Neural cell (in vitro differentiated cells): ENCODE results near the gene ACP2. TPM values are rescaled to one million over a fixed set of nuclear protein-coding genes. Genes with fewer than 3 reads are reported as not detected.

ENCODE experiments used
- H2AFZ ChIP-seq: fragments of 200-600, 300-800 bp; sonication (generic), shearing (Covaris generic); 2 replicates; pipeline ENCODE4 v1.6.0; 2014; ENCODE audit warnings: low read depth, mild to moderate bottlenecking, antibody characterized with exemption, low read length, moderate library complexity
- H3F3A ChIP-seq: fragments of 200-600 bp; shearing (Covaris generic); 2 replicates; pipeline ENCODE4 v1.6.1; 2016; ENCODE audit warnings: mild to moderate bottlenecking, moderate library complexity, mixed read lengths, antibody characterized with exemption, low read length; ENCODE audit not compliant: insufficient read depth, poor library complexity, severe bottlenecking
- H3K27ac ChIP-seq: fragments of 200-600, 300-800 bp; sonication (generic), shearing (Covaris generic); 2 replicates; pipeline ENCODE4 v1.5.1; 2014; ENCODE audit warnings: mild to moderate bottlenecking, low read length, moderate library complexity
- H3K27me3 ChIP-seq: fragments of 300-800, 200-600 bp; sonication (generic), shearing (Covaris generic); 2 replicates; pipeline ENCODE4 v1.6.0; 2014; ENCODE audit warnings: mild to moderate bottlenecking, low read depth, low read length, moderate library complexity; ENCODE audit not compliant: insufficient read depth
- H3K36me3 ChIP-seq: fragments of 300-800, 200-600 bp; sonication (generic), shearing (Covaris generic); 2 replicates; pipeline ENCODE4 v1.5.1; 2014; ENCODE audit warnings: mild to moderate bottlenecking, antibody characterized with exemption, low read length, moderate library complexity; ENCODE audit not compliant: insufficient read depth
- H3K4me2 ChIP-seq: fragments of 300-800, 200-600 bp; sonication (generic), shearing (Covaris generic); 2 replicates; pipeline ENCODE4 v1.6.0; 2014; ENCODE audit warnings: mild to moderate bottlenecking, low read length
- H3K4me3 ChIP-seq: fragments of 300-800, 200-600 bp; sonication (generic), shearing (Covaris generic); 2 replicates; pipeline ENCODE4 v1.5.1; 2014; ENCODE audit warnings: mild to moderate bottlenecking, low read length, moderate library complexity
- H3K79me2 ChIP-seq: fragments of 200-600 bp; shearing (Covaris generic); replicated peaks from 2 replicates; pipeline ENCODE4 v1.6.0; 2014; ENCODE audit warnings: mild to moderate bottlenecking, low read length, moderate library complexity; ENCODE audit not compliant: insufficient read depth
- H3K9ac ChIP-seq: fragments of 300-800, 200-600 bp; sonication (generic), shearing (Covaris generic); 2 replicates; pipeline ENCODE4 v1.6.1; 2016; ENCODE audit warnings: mild to moderate bottlenecking, low read length, mixed read lengths
- H3K9me2 ChIP-seq: fragments of 200-600 bp; shearing (Covaris generic); 2 replicates; pipeline ENCODE4 v1.6.1; 2016; ENCODE audit warnings: mild to moderate bottlenecking, low read length, mixed read lengths; ENCODE audit not compliant: insufficient read depth
- H3K9me3 ChIP-seq: fragments of 200-600, 300-800 bp; sonication (generic), shearing (Covaris generic); 2 replicates; pipeline ENCODE4 v1.6.1; 2016; ENCODE audit warnings: mild to moderate bottlenecking, mixed run types, low read length, moderate library complexity, mixed read lengths
- H4K20me1 ChIP-seq: fragments of 200-600 bp; shearing (Covaris generic); 2 replicates; pipeline ENCODE4 v1.6.1; 2016; ENCODE audit warnings: mild to moderate bottlenecking, mixed run types; ENCODE audit not compliant: insufficient read depth
- EP300 ChIP-seq: fragments of 450-650 bp; conservative IDR thresholded peaks from 2 replicates; pipeline ENCODE4 v1.6.1; 2014; ENCODE audit warnings: antibody characterized with exemption, mild to moderate bottlenecking, moderate library complexity; ENCODE audit not compliant: poor library complexity, severe bottlenecking
- EZH2 ChIP-seq: fragments of 200-600, 300-800 bp; shearing (Covaris generic), sonication (generic); IDR thresholded peaks from 2 replicates; pipeline ENCODE4 v1.6.1; 2014; ENCODE audit warnings: antibody characterized with exemption, low read length, borderline replicate concordance, mild to moderate bottlenecking; ENCODE audit not compliant: insufficient read depth, poor library complexity, severe bottlenecking
- MXI1 ChIP-seq: fragments of 450-650 bp; conservative IDR thresholded peaks from 2 replicates; pipeline ENCODE4 v1.6.1; 2014; ENCODE audit warnings: antibody characterized with exemption, mild to moderate bottlenecking; ENCODE audit not compliant: poor library complexity, severe bottlenecking
- POLR2AphosphoS5 ChIP-seq: IDR thresholded peaks from 2 replicates; pipeline ENCODE4 v1.6.1; 2012
- RAD21 ChIP-seq: fragments of 450-650 bp; conservative IDR thresholded peaks from 2 replicates; pipeline ENCODE4 v1.6.1; 2014; ENCODE audit warnings: antibody characterized with exemption, mild to moderate bottlenecking, moderate library complexity
- SMC3 ChIP-seq: fragments of 450-650 bp; conservative IDR thresholded peaks from 2 replicates; pipeline ENCODE4 v1.6.1; 2014; ENCODE audit warnings: antibody characterized with exemption, mild to moderate bottlenecking, moderate library complexity; ENCODE audit not compliant: poor library complexity
- TAF1 ChIP-seq: IDR thresholded peaks from 2 replicates; pipeline ENCODE4 v1.6.1; 2012; ENCODE audit warnings: low read depth
- polyA plus RNA-seq: library from polyadenylated mRNA; depleted of rRNA; stranded (reverse); fragments of >200 nt; gene quantifications from 2 replicates; pipeline ENCODE4 v1.2.3, GENCODE V29; 2014
- TF ChIP-seq, protein P1 (sequence below): fragments of 450-650 bp; IDR thresholded peaks from 2 replicates; pipeline ENCODE4 v1.5.1; 2014; ENCODE audit warnings: antibody characterized with exemption, mild to moderate bottlenecking, moderate library complexity; ENCODE audit not compliant: poor library complexity, severe bottlenecking
- TF ChIP-seq, protein P2 (sequence below): IDR thresholded peaks from 2 replicates; pipeline ENCODE4 v1.6.1; 2012; ENCODE audit warnings: borderline replicate concordance

The ACP2 gene
- polyA plus RNA-seq, 1 donor from 2014 or later, result 48.1 TPM

GRCh38 chr11:47288066-47288465 is 39.5 kb upstream of the ACP2 start:
- H4K20me1 ChIP-seq, result no peaks in the 10 kb centered on the region
- no peak overlapping the region for H3K4me2 ChIP-seq
- TF ChIP-seq, protein P1, sequence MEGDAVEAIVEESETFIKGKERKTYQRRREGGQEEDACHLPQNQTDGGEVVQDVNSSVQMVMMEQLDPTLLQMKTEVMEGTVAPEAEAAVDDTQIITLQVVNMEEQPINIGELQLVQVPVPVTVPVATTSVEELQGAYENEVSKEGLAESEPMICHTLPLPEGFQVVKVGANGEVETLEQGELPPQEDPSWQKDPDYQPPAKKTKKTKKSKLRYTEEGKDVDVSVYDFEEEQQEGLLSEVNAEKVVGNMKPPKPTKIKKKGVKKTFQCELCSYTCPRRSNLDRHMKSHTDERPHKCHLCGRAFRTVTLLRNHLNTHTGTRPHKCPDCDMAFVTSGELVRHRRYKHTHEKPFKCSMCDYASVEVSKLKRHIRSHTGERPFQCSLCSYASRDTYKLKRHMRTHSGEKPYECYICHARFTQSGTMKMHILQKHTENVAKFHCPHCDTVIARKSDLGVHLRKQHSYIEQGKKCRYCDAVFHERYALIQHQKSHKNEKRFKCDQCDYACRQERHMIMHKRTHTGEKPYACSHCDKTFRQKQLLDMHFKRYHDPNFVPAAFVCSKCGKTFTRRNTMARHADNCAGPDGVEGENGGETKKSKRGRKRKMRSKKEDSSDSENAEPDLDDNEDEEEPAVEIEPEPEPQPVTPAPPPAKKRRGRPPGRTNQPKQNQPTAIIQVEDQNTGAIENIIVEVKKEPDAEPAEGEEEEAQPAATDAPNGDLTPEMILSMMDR, result no peak
- no peak for TF ChIP-seq EZH2
- TF ChIP-seq, protein P2, sequence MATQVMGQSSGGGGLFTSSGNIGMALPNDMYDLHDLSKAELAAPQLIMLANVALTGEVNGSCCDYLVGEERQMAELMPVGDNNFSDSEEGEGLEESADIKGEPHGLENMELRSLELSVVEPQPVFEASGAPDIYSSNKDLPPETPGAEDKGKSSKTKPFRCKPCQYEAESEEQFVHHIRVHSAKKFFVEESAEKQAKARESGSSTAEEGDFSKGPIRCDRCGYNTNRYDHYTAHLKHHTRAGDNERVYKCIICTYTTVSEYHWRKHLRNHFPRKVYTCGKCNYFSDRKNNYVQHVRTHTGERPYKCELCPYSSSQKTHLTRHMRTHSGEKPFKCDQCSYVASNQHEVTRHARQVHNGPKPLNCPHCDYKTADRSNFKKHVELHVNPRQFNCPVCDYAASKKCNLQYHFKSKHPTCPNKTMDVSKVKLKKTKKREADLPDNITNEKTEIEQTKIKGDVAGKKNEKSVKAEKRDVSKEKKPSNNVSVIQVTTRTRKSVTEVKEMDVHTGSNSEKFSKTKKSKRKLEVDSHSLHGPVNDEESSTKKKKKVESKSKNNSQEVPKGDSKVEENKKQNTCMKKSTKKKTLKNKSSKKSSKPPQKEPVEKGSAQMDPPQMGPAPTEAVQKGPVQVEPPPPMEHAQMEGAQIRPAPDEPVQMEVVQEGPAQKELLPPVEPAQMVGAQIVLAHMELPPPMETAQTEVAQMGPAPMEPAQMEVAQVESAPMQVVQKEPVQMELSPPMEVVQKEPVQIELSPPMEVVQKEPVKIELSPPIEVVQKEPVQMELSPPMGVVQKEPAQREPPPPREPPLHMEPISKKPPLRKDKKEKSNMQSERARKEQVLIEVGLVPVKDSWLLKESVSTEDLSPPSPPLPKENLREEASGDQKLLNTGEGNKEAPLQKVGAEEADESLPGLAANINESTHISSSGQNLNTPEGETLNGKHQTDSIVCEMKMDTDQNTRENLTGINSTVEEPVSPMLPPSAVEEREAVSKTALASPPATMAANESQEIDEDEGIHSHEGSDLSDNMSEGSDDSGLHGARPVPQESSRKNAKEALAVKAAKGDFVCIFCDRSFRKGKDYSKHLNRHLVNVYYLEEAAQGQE, result no peak
- TF ChIP-seq SMC3, result no peak
- TF ChIP-seq MXI1, result no peak
- TF ChIP-seq POLR2AphosphoS5, result no peak
- TF ChIP-seq TAF1, result no peak
- no peak for TF ChIP-seq RAD21
- no peak for TF ChIP-seq EP300
- H3K4me3 ChIP-seq, result no peak overlapping the region
- no peaks in the 10 kb centered on the region for H3F3A ChIP-seq
- H3K9me3 ChIP-seq, result no peaks in the 10 kb centered on the region
- H3K79me2 ChIP-seq, result no peaks in the 10 kb centered on the region
- peaks cover 19% of the 10 kb centered on the region for H3K36me3 ChIP-seq
- no peaks in the 10 kb centered on the region for H3K9me2 ChIP-seq
- H3K9ac ChIP-seq, result no peak overlapping the region
- no peak overlapping the region for H2AFZ ChIP-seq
- H3K27ac ChIP-seq, result no peak overlapping the region
- no peaks in the 10 kb centered on the region for H3K27me3 ChIP-seq

- no peak overlapping the region for H3K9ac ChIP-seq
- no peak overlapping the region for H3K27ac ChIP-seq
- H3K27me3 ChIP-seq, result no peaks in the 10 kb centered on the region
- peaks cover 11% of the 10 kb centered on the region for H3K36me3 ChIP-seq
- no peaks in the 10 kb centered on the region for H4K20me1 ChIP-seq
- H3K4me3 ChIP-seq, result no peak overlapping the region
- no peaks in the 10 kb centered on the region for H3F3A ChIP-seq
- H3K9me2 ChIP-seq, result no peaks in the 10 kb centered on the region
- H3K9me3 ChIP-seq, result no peaks in the 10 kb centered on the region
- H3K79me2 ChIP-seq, result no peaks in the 10 kb centered on the region
- H3K4me2 ChIP-seq, result no peak overlapping the region
- no peak overlapping the region for H2AFZ ChIP-seq
- TF ChIP-seq, protein P2, result no peak
- no peak for TF ChIP-seq RAD21
- TF ChIP-seq SMC3, result no peak
- TF ChIP-seq POLR2AphosphoS5, result no peak
- no peak for TF ChIP-seq EP300
- TF ChIP-seq MXI1, result no peak
- no peak for TF ChIP-seq EZH2
- TF ChIP-seq, protein P1, result no peak
- TF ChIP-seq TAF1, result no peak
Measured at GRCh38 chr11:47285969-47286770, 37.6 kb upstream of the ACP2 start.
